Gastrocnemius medialis (tissue), 4 donors: Measurements from ENCODE around the gene LCN15. TPM values are rescaled to one million over a fixed set of nuclear protein-coding genes. Genes with fewer than 3 reads are reported as not detected.
A peak's percentile ranks its signal among the peaks of the same experiment; 100 is the strongest.

ENCODE experiments used
- ATAC-seq, 2 donors: fragments of 150-250 bp; one replicate each; pipeline ENCODE4 v1.9.1; 2016
- DNase-seq, 2 donors: peaks; one replicate each; pipeline ENCODE4 v3.0.0-alpha.2; 2019
- H3K27ac ChIP-seq, 4 donors: fragments of 200-600 bp; sonication (generic); 1 replicate in 1 of 4; 2 replicates in 3 of 4; pipeline ENCODE4 v1.5.1; 2016 to 2018; ENCODE audit warnings: mild to moderate bottlenecking in 2 of 4, moderate library complexity in 1 of 4
- H3K27me3 ChIP-seq, 3 donors: fragments of 200-600 bp; sonication (generic) in 2 of 3; 1 replicate in 1 of 3; 2 replicates in 2 of 3; pipeline versions ENCODE4 v1.5.1 to v1.6.0; 2016 to 2019; ENCODE audit warnings: mild to moderate bottlenecking in 1 of 3, moderate library complexity in 1 of 3
- H3K36me3 ChIP-seq, 2 donors: fragments of 200-600 bp; sonication (generic) in 1 of 2; one replicate each; pipeline ENCODE4 v1.5.1; 2017 to 2018
- H3K4me1 ChIP-seq, 2 donors: fragments of 200-600 bp; sonication (generic) in 1 of 2; one replicate each; pipeline ENCODE4 v1.5.1; 2016 to 2017; ENCODE audit warnings: mild to moderate bottlenecking in 2 of 2
- H3K4me3 ChIP-seq, 4 donors: fragments of 200-600 bp; sonication (generic) in 3 of 4; 1 replicate in 1 of 4; 2 replicates in 3 of 4; pipeline ENCODE4 v1.5.1; 2016 to 2019; ENCODE audit warnings: mild to moderate bottlenecking in 2 of 4
- H3K9me3 ChIP-seq, 3 donors: fragments of 200-600 bp; sonication (generic) in 2 of 3; 1 replicate in 1 of 3; 2 replicates in 2 of 3; pipeline ENCODE4 v1.5.1; 2016 to 2019
- POLR2A ChIP-seq, 2 donors: fragments of 450-650 bp; IDR thresholded peaks; one replicate each; pipeline ENCODE4 v1.6.1; 2017; ENCODE audit warnings: antibody characterized with exemption in 2 of 2, mild to moderate bottlenecking in 2 of 2, moderate library complexity in 2 of 2
- in situ Hi-C, 4 donors: fragments of 200-750 bp; cut with MboI; loops; one replicate each; pipeline versions ENCODE4 v1.15.0 to v1.8.0; 2017; ENCODE audit warnings: low sequenced_read_pairs in 4 of 4
- intact Hi-C: fragments of 100-400 bp; cut with DNase I; formaldehyde crosslinking; loops from one replicate; pipeline ENCODE4 v1.15.1; 2023; ENCODE audit warnings: low total_unique reads
- total RNA-seq, 4 donors: library from RNA; depleted of rRNA; stranded (reverse); fragments of >200 nt; gene quantifications; one replicate each; pipeline versions ENCODE4 v1.1.0 to v1.2.3, GENCODE V29; 2016
- TF ChIP-seq, protein P1 (sequence below), 5 experiments: fragments of 450-650 bp in 3 of 5; fragments of 200-600 bp in 2 of 5; sonication (generic) in 2 of 5; IDR thresholded peaks in 4 of 5; conservative IDR thresholded peaks in 1 of 5; 1 replicate in 4 of 5; 2 replicates in 1 of 5; pipeline ENCODE4 v1.5.1; 2016 to 2019; ENCODE audit warnings: antibody characterized with exemption in 5 of 5, mild to moderate bottlenecking in 3 of 5, moderate library complexity in 3 of 5

The LCN15 gene
- total RNA-seq, 4 donors from 2014 or later: not detected

DNA sequence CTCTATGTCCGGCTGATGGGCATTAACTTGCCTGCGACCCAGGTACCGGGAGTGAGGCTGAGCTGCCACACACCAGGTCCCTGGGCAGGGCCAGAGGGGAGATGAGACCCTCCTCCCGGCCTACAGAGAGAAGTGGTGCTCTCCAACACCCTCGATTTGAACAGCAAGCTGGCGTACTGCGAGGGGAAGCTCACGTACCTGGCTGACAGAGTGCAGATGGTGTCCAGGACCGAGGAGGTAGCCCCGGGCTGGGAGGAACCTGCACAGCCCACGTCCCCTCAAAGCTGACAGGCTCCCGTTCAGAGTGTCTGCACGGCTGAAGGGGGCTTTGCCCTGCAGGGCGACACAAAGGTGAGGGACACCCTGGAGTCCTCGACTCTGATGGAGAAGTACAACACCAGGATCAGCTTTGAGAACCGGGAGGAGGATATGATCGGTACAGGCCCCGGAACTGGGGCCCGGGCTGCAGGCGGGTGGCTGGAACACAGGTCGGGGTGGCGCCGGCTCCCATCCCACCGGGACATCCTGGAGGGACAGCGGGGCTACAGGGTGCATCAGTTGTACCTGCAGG, 42.4 kb upstream of the LCN15 start:
- Histone ChIP-seq H3K27me3 (peaks cover 0 to 8% (median 8%) of the 10 kb centered on the region in 3 donors), H3K4me1 (peaks cover 31 to 35% of the 10 kb centered on the region in 2 donors), H3K9me3 (no peaks in the 10 kb centered on the region), H3K4me3 (peak overlapping the region; percentile 64 to 94 (median 72)), H3K27ac (peak overlapping the region; percentile 82 to 94 (median 90)), H3K36me3 (no peaks in the 10 kb centered on the region)
- TF ChIP-seq, protein P1, sequence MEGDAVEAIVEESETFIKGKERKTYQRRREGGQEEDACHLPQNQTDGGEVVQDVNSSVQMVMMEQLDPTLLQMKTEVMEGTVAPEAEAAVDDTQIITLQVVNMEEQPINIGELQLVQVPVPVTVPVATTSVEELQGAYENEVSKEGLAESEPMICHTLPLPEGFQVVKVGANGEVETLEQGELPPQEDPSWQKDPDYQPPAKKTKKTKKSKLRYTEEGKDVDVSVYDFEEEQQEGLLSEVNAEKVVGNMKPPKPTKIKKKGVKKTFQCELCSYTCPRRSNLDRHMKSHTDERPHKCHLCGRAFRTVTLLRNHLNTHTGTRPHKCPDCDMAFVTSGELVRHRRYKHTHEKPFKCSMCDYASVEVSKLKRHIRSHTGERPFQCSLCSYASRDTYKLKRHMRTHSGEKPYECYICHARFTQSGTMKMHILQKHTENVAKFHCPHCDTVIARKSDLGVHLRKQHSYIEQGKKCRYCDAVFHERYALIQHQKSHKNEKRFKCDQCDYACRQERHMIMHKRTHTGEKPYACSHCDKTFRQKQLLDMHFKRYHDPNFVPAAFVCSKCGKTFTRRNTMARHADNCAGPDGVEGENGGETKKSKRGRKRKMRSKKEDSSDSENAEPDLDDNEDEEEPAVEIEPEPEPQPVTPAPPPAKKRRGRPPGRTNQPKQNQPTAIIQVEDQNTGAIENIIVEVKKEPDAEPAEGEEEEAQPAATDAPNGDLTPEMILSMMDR (IDR thresholded peaks at IDR 0.05 in 4 of 5, conservative IDR thresholded peaks at IDR 0.05 in 1 of 5): no peak
- TF ChIP-seq POLR2A (IDR thresholded peaks at IDR 0.05): no peak
- in situ Hi-C loops: no loop called here
- DNase-seq: no peak
- no peak for ATAC-seq
- intact Hi-C loops: loop anchor here (1.0 to 2.0 kb wide), 2 partner anchors 42 to 138 kb away; partner anchors contain the start of genes FBXW5 and PHPT1

DNA sequence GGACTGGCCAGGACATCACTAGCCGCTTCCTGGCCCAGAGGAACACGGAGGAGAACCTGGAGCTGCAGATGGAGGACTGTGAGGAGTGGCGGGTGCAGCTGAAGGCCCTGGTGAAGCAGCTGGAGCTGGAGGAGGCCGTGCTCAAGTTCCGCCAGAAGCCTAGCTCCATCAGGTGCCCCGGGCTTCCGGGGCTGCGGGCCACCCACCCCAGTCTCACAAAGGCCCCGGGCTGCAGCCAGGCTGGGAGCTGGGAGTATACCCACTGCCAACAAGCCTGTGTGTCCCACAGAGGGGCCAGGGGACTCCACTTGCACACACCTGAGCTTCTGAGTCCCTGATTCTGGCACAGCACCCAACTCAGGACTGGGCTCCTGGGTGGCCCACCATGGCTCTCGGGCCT, 41.7 kb upstream of the LCN15 start:
- H3K4me3 ChIP-seq: no peak overlapping the region
- no peak overlapping the region for H3K27ac ChIP-seq
- peaks cover 31 to 35% of the 10 kb centered on the region in 2 donors for H3K4me1 ChIP-seq
- ATAC-seq (no peak), DNase-seq (no peak)
- intact Hi-C loops (loop anchor here (2.0 kb wide), 1 partner anchor 43 kb away; the partner anchor contains the start of gene PHPT1), in situ Hi-C loops (no loop called here)
- H3K9me3 ChIP-seq: no peaks in the 10 kb centered on the region
- H3K36me3 ChIP-seq: no peaks in the 10 kb centered on the region
- TF ChIP-seq, protein P1 (IDR thresholded peaks at IDR 0.05 in 4 of 5, conservative IDR thresholded peaks at IDR 0.05 in 1 of 5): no peak
- H3K27me3 ChIP-seq: peaks cover 6 to 14% (median 11%) of the 10 kb centered on the region in 3 donors

DNA sequence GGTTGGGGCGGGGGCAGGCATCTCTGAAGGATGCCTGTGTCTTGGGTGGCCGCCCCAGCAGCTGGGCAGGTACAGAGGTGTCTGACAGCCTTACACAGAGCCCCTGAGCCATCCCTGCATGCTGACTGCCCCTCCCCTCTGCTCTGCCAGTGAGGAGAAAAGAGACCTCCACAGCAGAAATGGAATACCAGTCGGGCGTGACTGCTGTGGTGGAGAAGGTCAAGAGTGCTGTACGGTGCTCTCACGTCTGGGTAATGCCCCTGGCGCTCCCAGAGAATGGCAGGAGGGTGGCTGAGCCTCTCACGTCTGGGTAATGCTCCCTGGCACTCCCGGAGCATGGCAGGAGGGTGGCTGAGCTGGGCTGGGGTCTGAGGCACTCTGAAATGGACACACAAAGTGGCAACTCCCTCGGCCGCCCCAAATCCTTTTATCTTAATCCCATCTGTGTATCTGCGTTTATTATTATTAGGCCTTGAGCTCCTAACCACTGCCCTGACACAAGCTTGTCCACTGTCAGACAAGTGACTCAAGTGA, 41.0 kb upstream of the LCN15 start:
- Histone ChIP-seq H3K9me3 (no peaks in the 10 kb centered on the region), H3K36me3 (no peaks in the 10 kb centered on the region), H3K27me3 (peaks cover 12 to 22% (median 18%) of the 10 kb centered on the region in 3 donors), H3K4me3 (no peak overlapping the region), H3K27ac (no peak overlapping the region), H3K4me1 (peaks cover 32% of the 10 kb centered on the region in 2 donors)
- intact Hi-C loops: no loop called here
- TF ChIP-seq POLR2A (IDR thresholded peaks at IDR 0.05): no peak
- in situ Hi-C loops: no loop called here
- no peak for DNase-seq
- no peak for ATAC-seq

DNA sequence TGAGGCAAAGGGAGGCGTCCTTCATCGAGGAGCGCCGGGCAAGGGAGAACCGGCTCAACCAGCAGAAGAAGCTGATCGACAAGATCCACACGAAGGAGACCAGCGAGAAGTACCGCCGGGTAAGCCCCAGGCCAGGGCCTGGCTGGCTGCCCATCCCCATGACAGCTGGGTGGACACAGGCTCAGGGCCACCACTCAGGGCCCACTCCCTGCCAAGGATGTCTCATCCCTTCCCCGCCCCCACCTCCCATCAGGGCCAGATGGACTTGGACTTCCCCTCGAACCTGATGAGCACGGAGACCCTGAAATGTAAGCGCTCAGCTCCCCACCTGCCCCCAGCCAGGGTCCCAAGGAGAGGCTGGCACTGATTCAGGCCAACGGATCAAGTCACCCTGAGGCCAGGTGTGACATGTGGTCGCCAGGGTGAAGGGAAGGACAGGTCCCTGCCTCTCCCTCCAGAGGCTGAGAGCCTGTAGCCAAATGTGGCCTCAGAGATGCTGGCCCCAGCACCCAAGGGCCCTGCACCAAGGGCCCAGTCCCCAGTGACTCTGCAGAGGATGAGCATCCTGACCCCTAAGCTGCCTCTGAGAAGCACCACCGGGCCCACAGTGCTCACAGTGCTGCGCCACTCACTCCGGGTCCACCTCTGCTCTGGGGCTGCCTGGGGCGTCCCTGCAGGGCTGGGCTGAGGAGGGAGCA, 40.3 kb upstream of the LCN15 start:
- in situ Hi-C loops (no loop called here), intact Hi-C loops (no loop called here)
- ATAC-seq (no peak), DNase-seq (no peak)
- H3K4me3 ChIP-seq: no peak overlapping the region
- TF ChIP-seq, protein P1 (IDR thresholded peaks at IDR 0.05 in 4 of 5, conservative IDR thresholded peaks at IDR 0.05 in 1 of 5): no peak
- no peak for TF ChIP-seq POLR2A (IDR thresholded peaks at IDR 0.05)
- H3K36me3 ChIP-seq: no peaks in the 10 kb centered on the region
- peaks cover 19 to 28% (median 22%) of the 10 kb centered on the region in 3 donors for H3K27me3 ChIP-seq
- no peak overlapping the region for H3K27ac ChIP-seq
- peaks cover 30 to 32% of the 10 kb centered on the region in 2 donors for H3K4me1 ChIP-seq
- H3K9me3 ChIP-seq: no peaks in the 10 kb centered on the region
